GM21390 (cell line): ENCODE measurements around the gene PLXNA1.

ENCODE experiments used
- ATAC-seq: cut with Tn5 transposase; IDR thresholded peaks from one replicate; pipeline ENCODE4 v1.9.1; 2021; ENCODE audit not compliant: unreplicated experiment

Gene PLXNA1

GRCh38 chr3:127000761-127001160 lies 17.8 kb downstream of the PLXNA1 start:
- no peak for ATAC-seq

GRCh38 chr3:127001486-127002194 lies 18.7 kb downstream of the PLXNA1 start:
- ATAC-seq = no peak

DNA sequence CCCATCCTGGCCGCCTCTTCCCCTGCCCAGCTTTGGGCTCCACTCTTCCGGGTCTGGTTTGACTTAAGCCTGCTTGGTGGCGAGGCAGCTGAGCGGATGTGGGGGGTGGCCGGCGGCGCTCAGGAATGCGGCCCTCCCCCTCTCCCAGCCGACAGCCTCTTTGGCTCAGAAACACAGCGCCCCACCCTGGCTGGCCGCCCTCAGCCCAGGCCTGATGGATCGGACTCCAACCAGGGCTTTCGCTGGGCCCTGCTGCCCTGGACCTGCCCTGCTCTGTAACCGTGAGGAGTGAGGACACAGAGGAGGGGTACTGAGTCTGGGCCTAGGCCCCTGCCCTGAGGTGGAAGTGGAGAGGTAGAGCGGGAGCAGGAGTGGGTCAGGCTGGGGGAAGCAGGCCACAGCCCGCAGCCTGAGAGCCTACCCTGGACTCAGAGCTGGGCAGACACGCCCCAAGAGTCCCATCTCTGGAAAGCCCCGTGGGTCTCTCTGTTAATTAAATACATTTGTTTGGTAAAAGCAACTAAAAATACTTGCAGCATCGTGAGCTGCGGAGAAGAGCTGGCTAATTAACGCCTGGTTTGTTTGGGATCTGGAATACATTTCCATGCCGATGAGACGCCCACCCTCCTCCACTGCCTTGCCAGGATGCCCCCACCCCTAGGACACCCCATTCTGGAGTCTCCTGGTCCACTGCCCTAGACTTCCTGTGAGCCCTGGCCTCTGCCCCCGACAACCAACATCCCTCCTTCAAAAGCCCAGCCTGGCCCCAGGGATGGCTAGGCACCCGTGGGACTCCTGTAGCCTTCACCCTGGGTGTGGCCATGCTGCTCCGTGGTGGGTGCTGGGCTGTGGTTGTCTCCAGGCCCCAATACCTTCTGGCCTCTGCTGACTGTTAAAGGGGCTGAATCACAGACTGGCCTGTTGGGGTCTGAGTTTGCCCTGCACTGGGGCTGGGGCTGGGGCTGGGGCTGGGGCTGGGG lies 19.6 kb downstream of the PLXNA1 start:
- no peak for ATAC-seq

DNA sequence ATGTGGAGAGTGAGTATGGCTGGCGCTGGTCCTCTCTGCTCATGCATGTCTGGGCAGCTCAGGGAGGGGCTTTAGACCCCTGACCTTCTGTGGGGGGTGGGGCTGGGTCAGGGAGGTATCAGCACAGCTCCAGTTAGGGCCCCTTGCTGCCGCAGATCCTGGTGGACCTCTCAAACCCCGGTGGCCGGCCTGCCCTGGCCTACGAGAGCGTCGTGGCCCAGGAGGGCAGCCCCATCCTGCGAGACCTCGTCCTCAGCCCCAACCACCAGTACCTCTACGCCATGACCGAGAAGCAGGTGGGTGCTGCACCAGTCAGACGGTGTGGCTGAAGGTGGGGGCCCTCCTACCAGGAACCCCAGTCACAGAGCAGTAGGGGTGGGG lies 20.2 kb downstream of the PLXNA1 start:
- no peak for ATAC-seq

DNA sequence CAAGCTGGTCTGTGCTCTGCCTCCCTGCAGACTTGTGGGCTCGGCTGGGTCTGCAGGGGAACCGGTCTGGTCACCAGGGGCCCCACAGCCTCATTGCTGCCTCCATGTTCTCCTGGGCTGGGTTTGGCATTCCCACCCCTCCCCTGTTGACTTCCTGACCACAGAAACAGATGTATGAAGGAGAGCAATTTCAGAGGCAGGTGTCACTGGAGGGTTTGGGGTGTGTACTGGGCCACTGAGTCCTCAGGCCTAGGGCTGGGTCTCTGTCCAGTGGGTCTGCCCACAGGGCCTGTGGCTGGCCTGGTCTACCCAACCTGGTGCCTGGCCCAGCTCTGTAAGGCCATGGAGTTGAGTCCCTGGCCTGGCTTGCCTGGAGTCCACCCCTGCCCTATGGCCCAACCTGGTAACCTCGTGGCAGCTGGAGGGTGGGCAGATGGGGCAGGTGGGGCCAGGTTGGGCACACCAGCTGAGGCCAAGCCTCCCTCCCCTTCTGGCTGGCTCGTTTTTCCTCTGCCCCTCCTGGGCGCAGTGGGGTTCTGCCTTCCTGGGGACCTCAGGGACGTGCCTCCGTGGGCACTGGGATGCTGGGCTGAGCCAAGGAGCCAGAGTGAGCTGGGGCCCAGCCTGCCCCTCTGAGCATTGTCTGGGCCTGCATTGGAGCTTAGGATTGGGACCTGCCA lies 20.8 kb downstream of the PLXNA1 start:
- ATAC-seq = no peak

DNA sequence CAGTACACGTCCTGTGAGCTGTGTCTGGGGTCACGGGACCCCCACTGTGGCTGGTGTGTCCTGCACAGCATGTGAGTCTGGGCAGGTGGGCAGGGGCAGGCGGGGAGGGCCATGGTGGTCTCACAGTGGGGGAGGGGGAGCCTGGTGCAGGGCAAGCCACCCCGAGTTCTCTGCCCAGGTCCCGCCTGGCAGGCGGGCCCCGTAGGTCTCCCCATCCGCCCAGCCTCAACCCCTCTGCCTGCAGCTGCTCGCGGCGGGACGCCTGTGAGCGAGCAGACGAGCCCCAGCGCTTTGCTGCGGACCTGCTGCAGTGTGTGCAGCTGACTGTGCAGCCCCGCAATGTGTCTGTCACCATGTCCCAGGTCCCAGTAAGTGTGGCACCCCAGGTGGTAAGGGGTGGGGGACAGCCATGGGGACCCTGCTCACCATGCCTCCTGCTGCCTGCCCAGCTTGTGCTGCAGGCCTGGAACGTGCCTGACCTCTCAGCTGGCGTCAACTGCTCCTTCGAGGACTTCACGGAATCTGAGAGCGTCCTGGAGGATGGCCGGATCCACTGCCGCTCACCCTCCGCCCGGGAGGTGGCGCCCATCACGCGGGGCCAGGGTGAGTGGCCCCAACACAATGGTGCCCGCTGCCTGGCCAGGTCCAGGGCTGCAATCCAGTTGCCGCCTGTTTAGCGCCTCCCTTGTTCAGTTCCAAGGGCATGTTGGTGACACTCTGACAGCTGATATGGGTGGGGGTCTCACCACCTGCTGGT lies 21.9 kb downstream of the PLXNA1 start:
- no peak for ATAC-seq

DNA sequence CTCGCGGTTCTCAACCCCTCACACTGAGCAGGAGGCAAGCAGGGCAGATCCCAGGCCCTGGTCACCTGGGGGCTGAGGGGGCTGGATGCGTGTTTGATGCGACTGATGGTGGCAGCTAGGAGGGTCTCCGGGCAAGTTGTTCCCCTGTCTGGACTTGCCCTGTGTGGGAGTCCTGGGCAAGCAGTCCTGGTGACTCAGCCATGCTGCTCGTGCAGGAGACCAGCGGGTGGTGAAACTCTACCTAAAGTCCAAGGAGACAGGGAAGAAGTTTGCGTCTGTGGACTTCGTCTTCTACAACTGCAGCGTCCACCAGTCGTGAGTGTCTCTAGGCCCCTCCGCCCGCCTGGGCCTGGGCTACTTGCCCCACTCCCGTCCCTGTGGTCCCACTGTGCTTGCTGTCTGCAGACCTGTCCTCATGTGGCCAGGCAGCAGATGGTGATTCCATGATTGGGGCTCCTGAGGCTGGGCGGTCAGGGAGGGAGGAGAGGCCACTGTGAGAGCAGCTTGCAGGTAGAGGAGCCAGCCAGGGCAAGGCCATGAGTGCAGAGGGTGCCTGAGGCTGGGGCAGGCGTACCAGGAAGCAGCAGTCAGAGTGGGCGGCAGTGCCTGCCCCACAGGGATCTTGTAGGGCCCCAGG lies 23.1 kb downstream of the PLXNA1 start:
- ATAC-seq = no peak

- ATAC-seq = no peak
These were observed 24.0 kb downstream of the PLXNA1 start for GRCh38 chr3:127006781-127007436.

DNA sequence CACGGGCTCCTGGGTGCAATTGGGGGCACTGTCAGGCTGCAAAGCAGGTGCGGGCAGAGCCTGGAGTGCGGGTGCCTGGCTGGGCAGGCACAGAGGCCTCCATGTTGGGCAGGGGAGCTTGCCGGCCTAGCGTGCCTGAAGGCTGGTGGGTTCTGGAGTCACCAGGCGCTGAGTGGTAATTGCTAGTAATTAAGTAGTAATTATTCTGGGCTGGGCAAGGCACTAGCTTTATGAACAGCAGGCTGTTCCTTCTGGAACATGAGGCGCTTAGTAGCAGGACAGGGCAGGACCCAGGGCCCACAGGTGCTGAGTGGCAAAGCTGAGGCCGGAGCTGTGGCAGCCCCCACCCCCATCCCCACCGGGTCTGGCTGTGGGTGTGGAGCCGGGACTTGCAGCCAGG lies 25.3 kb downstream of the PLXNA1 start:
- no peak for ATAC-seq

DNA sequence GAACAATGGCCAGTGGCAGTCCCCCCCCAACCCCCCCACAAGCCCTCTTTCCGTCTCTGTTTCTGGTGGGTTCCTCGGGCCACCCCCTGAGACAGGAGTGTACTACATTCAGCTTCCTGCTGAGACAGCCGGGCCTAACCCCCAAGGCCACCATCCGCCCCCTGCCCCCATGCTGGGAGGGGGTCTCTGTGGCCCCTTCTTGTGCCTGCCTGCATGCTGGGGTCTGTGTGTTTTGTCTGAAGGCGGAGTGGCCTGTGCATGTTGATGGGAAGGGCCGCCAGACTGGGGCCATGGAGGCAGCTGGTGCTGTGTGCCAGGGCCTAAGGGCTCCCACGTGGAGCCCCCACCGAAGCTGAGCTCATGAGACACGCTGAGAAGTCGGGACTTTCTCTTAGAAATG lies 26.6 kb downstream of the PLXNA1 start:
- no peak for ATAC-seq

DNA sequence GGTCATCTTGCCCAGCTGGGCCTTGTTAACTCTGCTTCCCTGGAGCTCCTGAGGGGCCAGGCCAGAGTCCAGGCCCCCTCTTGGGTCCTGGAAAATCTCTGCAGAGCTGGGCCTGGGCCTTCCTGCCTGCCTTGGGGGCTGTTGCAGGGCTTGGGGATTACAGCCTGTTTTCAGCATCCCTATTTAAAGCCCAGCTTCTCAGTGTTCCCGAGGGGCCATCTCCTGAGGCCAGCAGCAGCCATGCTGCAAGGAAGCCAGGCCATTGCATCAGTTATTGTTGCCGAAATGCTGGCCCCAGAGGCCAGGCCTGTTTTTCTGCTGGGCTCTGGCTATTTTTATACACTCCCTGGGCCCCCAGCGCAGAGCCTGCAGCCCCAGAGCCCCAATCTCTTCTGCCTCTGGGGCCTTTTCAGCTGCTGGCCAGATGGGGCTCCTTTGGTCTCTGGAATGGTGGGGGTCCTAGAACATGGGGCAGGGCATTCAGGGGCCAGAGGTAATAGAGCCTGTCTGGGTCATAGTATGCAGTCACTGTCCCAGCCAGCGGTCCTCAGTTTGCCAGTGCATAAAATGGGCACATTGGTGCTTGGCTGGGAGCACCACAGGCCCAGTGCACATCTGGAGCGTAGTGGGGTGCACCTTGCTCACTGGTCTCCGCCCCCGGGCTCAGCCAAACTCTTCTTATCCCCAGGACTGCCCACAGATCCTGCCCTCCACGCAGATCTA lies 28.5 kb downstream of the PLXNA1 start:
- ATAC-seq = no peak

- no peak for ATAC-seq
These were observed 29.2 kb downstream of the PLXNA1 start for GRCh38 chr3:127012091-127012490.

DNA sequence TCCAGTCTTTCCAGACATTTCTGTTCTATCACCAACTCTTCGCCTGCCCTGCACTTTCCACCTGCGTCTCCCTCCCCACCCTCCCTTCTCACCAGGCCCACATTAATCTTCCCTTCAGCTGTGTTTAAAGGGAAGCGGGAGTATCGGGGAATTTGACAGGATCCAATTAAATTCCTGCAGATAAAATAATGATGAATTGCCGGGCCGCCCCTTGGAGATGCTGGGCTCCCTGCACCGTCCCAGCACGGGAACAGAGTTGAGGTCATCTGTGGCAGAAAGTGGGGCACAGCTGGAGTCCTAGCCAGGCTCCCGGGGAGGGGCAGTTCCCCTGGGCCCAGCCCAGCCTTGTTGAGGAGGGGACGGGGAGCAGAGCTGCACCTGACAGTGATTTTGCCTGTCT lies 30.3 kb downstream of the PLXNA1 start:
- ATAC-seq = no peak

DNA sequence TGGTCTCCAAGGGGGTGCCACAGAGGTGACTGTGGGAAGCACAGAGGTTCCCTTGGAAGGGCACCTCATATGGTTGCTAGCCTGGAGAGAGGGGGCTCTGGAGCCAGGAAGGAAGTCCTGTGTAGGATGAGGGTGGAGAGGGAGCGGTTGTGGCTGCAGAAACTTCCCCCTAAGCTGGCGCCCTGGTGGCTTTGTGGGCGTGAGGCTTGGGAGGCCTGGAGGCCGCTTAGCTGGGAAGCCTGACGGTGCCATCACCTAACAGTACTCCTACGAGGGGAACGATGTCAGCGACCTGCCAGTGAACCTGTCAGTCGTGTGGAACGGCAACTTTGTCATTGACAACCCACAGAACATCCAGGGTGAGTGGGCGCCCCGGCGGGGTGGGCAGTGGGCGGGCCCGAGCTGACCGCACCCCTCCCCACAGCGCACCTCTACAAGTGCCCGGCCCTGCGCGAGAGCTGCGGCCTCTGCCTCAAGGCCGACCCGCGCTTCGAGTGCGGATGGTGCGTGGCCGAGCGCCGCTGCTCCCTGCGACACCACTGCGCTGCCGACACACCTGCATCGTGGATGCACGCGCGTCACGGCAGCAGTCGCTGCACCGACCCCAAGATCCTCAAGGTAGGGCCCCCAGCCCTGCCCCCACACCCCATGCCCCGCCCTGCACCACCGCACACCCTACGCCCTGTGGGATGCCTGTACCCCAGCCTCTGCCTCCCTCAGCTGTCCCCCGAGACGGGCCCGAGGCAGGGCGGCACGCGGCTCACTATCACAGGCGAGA lies 31.0 kb downstream of the PLXNA1 start:
- no peak for ATAC-seq

DNA sequence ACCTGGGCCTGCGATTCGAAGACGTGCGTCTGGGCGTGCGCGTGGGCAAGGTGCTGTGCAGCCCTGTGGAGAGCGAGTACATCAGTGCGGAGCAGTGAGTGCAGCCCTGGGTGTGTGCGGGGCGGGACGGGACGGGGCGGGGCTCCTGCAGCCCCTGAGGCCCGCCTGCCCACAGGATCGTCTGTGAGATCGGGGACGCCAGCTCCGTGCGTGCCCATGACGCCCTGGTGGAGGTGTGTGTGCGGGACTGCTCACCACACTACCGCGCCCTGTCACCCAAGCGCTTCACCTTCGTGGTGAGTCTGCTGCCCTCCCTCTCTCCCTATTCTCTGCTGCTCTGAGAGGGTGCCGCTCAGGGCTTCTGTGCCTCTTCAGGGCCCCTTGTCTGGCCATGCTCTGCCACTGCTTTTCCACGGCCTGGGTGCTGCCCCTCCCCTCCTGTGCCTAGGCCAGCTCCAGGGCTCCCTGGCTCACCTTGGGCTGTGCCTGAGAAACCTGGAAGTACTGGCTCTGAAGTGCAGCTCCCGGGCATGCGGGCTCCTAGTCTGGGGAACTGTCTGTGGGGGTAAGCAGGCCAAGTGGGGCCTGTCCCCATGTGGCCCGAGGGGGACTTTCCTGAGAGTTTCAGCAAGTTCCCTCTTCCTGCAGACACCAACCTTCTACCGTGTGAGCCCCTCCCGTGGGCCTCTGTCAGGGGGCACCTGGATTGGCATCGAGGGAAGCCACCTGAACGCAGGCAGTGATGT lies 31.8 kb downstream of the PLXNA1 start:
- no peak for ATAC-seq

- ATAC-seq = no peak
These were observed 32.5 kb downstream of the PLXNA1 start for GRCh38 chr3:127015282-127016042.

- no peak for ATAC-seq
These were observed 33.1 kb downstream of the PLXNA1 start for GRCh38 chr3:127016043-127016343.
